DMS79 (cell line): ENCODE data around the gene ADI1.
A peak's percentile ranks its signal among the peaks of the same experiment; 100 is the strongest.
"Not testable (repeated sequence)": the region's sequence is repeated elsewhere in the genome, so short reads cannot be mapped to it uniquely, and the experiment has no call there.

Experiments used
- DNase-seq: peaks from one replicate; lab custom pipeline; 2025; lab: John Stamatoyannopoulos, UW

Gene ADI1

GRCh38 chr2:3529316-3530025 is 10.1 kb upstream of the ADI1 start:
- no peak for DNase-seq

DNA sequence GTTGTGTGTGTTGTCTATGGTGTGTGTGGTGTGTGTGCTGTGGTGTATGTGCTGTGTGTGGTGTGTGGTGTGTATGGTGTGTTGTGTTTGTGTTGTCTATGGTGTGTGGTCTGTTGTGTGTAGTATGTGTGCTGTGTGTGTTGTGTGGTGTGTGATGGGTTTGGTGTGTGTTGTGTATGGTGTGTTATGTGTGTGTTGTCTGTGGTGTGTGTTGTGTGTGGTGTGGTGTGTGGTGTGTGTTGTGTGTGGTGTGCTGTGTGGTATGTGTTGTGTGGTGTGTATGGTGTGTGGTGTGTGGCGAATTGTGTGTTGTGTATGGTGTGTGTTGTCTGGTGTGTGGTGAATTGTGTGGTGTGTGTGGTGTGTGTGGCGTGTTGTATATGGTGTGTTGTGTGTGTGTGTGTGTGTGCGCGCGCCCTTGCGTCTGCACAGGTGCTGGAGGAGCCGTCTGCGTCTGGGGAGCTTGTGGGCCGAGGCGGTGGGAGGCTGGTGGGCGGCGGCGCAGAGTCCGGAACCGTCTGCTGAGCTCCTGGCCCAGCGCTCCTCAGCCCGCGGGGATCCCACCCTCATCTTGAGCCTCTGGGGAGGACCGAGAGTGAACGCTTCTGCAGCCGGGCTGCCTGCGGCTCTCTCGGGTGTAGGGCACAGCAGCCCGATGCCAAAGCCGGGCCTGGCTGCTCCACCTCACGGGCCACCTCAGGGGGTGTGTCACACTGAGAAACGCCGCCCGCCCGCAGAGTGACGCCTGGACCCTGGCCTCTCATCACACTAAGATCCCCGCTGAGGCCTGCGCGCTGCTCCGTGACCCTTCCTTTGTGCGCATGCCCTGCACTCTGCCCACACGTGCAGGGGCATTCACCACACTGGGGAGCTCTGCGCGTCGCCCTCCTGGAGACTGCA is 8.8 kb upstream of the ADI1 start:
- DNase-seq, result no peak

GRCh38 chr2:3526871-3527270 is 7.5 kb upstream of the ADI1 start:
- no peak for DNase-seq

DNA sequence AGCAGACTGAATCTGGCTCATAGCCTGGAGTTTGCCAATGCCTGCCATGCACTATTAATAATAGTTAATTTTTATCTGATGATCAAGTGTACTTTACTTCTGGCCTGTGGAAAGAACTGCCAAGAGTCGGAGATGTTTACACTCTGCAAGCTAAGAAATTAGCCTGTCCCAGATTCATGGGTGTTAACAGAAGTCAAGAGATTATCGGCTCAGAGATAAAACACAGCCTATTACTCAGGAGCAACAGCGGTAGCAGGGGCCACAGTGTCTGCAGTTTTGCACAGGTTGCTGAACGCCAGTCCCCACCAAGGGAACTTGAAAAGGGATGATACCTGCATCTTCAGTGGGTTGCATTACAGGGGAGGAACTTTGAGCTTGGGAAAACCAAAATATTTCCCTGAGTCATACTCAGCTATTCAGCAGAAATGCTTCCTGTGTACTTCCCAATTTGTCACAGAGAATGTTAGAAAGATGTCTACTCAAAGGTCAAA is 4.3 kb upstream of the ADI1 start:
- no peak for DNase-seq

DNA sequence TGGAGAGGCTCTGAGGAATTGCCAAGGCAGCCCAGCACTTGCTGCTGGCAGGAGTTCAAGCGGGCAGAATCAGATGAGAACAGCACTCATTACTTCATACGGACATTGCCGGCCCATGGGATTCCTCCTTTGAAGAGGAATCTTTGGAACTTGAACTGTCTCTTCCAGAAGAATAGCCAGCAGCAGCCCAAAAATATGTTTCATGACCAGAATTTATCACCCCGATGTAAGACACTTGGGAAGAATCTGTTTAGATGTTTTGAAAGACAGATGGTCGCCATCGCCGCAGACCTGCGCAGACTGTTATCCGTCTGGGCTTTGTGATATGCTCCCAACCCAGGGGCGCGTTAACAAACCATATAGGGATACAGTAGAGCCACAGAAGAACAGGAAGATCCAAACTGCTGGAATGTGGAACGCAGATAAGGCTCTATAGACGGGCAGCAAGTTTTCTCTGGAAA is 3.7 kb upstream of the ADI1 start:
- DNase-seq, result no peak

DNA sequence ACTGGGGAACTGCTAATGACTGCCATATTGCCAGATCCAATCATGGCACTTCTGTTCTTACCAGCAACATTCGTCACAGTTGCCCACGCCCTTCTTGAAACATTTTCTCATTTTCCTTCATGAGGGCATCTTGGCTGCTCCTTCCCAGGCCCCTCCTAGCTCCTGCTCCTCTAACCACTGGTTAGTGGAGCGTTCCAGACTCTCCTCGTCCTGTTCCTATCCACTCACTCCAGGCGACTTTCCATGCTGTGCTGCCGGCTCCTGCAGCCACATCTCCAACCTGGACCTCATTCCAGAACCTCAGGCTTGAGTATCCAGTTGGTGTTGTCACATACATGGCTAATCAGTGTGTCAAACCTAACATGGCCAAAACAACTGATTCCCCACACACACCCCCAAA is 1.3 kb upstream of the ADI1 start:
- no peak for DNase-seq

- DNase-seq, result peak; percentile 100
Measured at GRCh38 chr2:3518496-3519254, 656 bp downstream of the ADI1 start.

- DNase-seq, result no peak
Measured at GRCh38 chr2:3517948-3518495, 1.3 kb downstream of the ADI1 start.

DNA sequence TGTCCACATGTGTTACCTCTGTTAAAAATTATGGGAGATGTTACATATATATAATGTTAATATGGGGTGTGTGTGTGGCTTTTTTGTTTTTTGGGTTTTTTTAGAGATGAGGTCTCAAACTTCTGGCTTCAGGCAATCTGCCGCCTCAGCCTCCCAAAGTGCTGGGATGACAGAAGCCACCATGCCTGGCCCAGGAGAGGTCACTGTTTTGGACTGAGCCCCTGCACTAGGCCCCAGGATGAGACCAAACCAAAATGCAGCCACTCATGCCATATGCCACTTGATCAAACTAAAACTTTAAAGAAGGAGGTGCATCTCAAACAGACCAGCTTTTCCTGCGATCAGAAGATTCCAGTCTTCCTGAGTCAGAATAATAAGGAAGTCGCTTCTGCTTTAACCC is 2.5 kb downstream of the ADI1 start:
- no peak for DNase-seq

DNA sequence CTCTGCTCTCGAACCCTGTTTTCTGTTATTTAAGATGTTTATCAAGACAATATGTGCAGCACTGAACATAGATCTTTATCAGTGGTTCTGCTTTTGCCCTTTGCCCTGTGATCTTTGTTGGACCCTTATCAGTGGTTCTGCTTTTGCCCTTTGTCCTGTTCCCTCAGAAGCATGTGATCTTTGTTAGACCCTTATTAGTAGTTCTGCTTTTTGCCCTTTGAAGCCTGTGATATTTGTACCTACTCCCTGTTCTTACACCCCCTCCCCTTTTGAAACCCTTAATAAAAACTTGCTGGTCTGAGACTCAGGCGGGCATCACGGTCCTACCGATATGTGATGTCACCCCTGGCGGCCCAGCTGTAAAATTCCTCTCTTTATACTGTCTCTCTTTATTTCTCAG is 3.9 kb downstream of the ADI1 start:
- DNase-seq, result not testable (repeated sequence)

DNA sequence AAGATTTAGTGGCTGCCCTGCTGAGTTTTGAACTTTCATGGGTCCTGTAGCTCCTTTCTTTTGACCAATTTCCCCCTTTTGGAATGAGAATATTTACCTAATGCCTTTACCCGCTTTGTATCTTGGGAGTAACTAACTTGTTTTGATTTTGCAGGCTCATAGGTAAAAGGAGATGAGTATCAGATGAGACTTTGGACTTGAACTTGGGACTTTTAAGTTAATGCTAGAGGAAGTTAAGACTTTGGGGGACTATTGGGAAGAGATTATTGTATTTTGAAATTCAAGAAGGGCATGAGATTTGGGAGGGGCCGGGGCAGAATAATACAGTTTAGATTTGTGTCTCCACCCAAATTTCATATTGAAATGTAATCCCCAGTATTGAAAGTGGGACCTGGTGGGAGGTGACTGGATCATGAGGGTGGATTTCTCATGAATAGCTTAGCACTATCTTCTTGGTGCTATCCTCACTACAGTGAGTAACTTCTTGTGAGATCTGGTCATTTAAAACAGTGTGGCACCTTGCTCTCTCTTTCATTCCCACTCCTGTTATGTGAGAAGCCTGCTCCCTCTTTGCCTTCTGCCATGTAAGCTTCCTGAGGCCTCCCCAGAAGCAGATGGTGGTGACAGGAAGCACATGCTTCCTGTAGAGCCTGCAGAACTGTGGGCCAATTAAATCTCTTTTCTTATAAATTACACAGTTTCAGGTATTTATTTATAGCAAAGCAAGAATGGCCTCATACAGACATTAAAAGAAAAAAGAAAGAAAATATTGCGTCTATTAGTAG is 6.1 kb downstream of the ADI1 start:
- no peak for DNase-seq

DNA sequence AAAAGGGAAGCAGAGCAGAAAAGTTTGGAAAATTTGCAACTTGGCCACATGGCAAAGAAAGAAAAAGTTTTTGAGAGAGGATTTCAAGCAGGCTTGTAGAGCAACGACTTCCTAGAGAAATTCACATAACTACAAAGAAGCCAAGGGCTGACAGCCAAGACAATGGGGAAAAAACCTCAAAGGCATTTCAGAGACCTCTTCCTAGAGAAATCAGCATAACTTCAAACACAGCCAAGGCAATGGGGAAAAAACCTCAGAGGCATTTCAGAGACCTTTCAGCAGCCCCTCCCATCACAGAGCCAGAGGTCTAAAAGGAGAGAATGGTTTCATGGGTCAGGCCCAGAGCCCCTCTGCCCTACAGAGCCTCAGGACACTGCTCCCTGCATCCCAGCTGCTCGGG is 7.2 kb downstream of the ADI1 start:
- DNase-seq, result no peak

DNA sequence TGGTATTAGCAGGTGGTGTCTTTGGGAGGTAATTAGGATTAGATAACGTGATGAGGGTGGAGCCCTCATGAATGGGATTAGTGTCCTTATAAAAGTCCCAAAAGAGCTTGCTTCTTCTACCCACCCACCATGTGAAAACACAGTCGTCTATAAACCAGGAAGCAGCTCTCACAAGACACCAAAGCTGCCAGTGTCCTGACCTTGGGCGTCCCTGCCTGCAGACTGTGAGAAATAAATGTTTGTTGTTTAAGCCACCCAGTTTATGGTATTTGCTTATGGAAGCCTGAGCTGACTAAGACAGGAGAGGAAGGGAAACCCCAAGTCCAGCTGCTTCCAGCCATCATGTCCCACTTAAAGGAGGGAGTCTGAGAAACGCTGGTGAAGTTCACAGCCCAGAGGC is 13.6 kb downstream of the ADI1 start:
- DNase-seq, result no peak

GRCh38 chr2:3504741-3505140 is 14.6 kb downstream of the ADI1 start:
- DNase-seq, result no peak

DNA sequence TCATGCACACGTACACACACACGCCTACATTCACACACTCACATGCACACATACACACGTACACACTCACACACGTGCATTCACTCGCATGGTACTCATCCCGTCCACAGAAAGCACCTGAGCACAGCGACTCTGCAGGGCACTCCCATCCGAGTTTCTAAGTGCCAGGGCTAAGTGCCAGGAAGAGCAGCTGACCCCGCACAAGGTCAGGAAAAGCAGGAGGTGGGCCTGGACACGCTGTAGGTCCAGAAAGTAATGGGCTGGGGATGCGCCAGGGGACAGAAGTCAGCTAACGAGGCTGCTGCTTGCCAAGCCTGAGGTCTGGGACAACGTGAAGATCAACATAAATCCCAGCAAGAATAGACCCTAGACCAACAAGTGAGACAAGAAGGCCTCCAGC is 15.8 kb downstream of the ADI1 start:
- no peak for DNase-seq

DNA sequence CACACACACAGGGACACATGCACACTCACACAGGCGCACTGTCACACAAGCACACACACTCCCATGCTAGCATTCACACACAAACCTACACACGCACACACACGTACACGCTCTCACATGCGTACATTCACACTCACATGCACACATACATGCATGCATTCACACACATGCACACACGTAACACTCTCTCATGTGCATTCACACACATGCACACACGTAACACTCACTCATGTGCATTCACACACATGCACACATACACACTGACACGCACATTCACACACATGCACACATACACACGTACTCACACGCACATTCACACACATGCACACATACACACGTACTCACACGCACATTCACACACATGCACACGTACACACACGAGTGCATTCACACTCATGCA is 16.3 kb downstream of the ADI1 start:
- no peak for DNase-seq

DNA sequence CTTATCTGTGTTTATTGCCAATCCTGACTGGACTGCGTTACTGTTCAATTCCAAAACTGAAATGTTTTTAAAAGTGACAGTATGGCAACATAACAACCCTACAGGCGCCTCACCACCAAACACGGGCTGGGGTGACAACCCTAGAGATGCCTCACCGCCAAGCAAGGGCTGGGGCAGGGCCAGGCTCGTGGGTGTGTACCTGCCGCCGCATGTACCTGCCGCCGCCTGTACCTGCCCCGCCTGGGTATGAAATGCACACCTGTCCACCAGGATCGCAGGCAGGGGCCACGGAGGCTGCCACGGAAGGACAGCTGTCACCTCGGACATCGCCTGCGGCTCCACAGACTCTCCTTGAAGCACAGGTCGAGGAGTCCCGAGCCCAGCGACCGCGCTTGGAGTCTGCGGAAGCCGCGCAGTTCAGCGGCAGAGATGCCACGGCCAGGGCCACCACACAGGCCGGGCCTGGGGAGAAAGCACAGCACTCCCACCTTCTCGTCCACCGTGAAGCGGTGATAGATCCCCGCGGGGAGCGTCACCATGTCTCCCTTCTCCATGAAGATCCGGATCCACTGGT is 18.9 kb downstream of the ADI1 start:
- DNase-seq, result no peak

DNA sequence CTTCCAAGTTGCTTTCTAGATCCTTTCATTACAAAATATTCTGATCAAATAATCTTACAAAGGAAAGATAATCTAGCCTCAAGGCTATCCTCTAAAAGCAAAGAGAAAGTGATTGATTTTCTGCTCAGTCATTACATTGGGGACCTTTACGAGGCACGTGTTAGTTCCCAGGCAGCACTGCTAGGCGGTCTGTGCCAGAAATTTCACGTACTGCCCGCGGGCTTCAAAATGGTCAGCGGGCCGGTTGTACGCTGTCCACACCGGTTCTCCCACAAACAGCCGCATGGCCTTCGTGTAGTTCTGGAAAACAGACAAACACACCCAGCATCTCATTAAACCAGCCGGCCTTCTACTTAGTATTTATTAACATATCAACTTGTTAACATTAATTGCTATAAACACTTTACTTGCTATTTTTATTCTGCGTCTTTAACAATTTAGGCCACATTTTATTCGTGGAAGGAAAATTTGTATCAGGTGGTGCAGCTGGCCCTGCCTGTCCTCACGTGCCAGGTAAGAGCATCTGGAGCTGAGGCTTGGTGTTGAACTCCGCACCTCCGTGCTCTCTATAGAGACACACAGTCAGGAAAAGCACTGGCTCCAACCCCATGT is 20.4 kb downstream of the ADI1 start:
- no peak for DNase-seq

- not testable (repeated sequence) for DNase-seq
Measured at GRCh38 chr2:3496708-3497080, 22.6 kb downstream of the ADI1 start.

DNA sequence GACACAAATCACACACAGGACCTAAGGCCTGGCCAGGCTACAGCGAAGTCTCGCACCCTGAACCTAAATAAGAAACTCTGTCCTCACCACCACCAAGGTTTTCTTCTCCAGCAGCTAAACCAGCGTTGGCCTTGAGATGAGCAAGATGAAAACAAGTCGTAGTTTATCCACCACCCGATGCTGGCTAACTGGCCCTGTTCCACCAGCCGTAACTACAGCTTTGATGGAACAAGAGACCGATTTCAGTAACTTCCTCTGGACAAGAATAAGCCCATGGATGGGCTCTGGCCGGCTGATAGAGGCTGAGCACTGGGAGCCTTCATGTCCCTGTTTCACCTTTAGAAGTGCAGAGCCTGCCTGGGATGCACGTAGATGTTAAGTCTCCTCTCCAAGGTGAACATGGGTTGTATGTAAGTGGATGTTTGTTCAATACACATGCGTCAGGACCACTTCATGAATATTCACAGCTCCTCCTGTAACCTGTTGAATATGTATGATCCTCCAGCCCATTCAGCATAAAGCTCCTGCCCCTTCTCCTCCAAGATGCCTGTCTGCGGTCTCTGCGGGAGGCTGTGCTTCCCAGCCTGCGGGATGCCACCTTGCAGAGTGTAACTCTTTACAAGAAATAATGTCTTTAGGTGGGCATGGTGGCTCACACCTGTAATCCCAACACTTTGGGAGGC is 24.2 kb downstream of the ADI1 start:
- no peak for DNase-seq
